ENCODE data around the gene CSRNP3.

DNA sequence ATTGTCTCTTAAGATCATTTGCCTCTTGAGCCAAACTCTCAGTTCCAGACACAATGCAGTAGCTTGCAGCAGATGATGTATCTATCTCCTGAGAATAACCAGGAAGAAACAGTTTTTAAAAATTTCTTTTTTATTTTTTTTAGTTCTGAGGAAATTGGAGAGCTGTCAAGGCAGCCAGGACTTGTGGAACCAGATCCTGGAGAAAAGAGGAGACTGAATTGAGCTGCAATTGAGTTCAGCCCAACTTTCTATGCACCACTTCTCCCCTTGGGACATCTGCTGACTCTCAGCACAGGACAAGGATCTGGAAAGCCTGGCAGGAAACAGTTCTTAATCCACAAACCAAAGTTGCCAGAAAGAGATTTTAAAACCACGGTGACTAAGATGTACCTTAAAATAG, 13.5 kb upstream of the CSRNP3 start:
- TF ChIP-seq ZNF274 (IDR thresholded peaks at IDR 0.05; ENCODE audit: low read depth, low read length), result no peak
- no peak for TF ChIP-seq YY1 (IDR thresholded peaks at IDR 0.05; ENCODE audit: insufficient read depth, insufficient read length)

Measured in NT2/D1 (cell line).